Activated naive CD4-positive, alpha-beta T cell (primary cell): ENCODE data around the gene ANO7.

ENCODE experiments used
- DNase-seq, 4 experiments: peaks; one replicate each; lab custom pipeline; 2025; lab: John Stamatoyannopoulos, UW

The ANO7 gene

GRCh38 chr2:241249654-241250053 is 61.2 kb downstream of the ANO7 start:
- DNase-seq = no peak

DNA sequence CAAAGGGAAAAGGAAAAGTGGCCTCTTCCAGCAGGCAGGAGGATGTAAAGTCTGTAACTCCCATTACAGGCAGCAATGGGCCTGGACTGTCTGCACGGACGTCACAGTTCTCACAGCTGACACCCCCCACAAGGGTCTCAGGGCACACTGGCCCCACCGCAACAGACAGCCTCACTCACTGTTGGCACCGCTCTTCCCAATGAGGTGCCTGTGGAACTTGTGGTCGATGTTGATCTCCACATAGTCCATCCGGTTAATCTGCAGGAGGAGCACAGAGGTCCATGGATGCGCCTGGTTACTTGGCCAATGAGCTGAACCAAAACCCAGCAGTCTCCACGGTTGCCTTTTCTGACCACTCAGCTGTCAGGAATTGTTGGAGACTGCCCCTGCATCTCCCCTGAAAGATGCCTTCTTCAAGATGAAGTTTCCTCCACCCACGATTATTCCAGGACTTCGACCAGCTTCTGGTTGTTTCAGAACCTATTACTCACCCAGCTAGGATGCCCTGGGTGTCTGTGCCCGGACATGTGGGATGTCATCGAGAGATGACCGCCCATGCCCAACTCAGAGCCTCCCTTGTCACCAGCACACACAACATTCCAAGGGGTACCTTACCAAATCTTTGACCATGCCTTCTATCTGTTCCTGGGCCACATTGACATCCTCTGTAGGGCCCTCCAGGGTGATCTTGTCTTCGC is 64.5 kb downstream of the ANO7 start:
- DNase-seq = no peak

DNA sequence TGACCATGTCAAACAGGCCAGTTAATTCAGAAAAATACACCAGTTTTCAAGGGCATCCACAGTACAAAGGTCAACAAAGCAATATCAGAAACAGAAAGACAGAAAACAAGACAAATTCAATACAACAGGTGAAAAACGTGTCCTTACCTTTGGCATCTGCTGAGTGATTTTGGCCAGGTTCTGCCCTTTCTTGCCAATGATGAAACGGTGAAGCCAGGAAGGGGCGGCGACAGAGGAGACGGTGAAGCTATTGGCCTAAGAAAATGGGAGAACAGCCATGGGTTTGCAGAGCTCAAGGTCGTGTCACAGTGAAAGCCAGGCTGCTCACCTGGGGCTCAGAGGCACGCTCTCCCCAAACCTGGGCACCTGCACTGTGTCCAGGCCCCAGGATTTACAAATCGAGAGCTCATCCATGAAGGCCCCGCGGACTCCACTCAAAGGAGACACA is 66.5 kb downstream of the ANO7 start:
- DNase-seq = no peak

- no peak for DNase-seq
These were observed 67.2 kb downstream of the ANO7 start for GRCh38 chr2:241255542-241256167.

DNA sequence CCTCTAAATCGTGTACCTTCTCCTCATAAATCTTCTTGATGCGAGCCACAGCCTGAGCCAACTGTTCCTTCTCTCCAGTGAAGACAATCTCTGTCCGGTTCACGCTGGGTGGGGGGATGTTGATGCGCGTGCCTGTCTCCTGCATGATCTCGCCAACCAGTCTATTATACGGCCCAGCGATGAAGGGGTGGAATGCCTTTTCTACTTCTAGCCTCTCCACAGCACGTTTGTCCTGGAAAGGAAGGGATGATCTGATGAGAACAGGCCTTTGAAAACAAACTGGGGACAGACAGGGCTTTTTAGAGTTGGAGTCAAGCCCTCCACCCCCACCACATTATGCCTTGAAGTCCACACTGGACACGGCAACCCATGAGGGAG is 67.7 kb downstream of the ANO7 start:
- DNase-seq = no peak

- no peak for DNase-seq
These were observed 69.0 kb downstream of the ANO7 start for GRCh38 chr2:241257419-241258032.

DNA sequence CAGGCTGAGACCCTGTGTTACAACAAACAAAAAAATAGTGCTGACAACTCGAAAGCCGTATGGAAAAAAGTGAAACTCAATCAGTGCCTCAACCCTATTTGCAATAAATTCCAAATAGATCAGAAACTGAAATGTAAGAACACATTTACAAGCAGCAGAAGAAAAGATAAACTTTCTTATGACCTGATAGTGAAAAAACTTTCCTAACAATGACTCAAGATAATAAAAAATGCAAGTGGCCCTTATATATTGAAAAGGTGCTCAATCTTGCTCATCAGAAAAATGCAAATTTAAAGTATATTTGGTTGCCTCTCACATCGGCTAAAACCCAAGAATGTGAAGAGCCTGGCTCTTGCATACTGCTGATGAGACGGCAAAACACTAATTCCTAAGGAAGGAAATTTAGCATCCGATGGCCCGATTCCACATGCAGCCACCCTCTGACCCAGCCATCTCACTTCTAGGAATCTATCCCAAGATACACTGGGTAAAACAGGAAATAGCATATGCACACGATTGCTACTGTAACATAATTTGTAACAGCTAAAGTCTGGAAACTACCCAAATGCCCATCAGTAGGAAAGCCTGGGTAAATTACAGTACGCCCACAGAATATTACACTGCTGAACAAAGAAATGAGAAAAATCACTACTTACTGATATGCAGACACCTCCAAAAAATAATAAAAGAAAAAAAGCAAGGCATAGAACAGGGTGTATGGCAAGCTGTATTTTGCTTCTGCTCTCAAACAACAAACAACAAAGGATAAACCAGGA is 70.2 kb downstream of the ANO7 start:
- no peak for DNase-seq

GRCh38 chr2:241260911-241261310 is 72.4 kb downstream of the ANO7 start:
- DNase-seq = no peak

DNA sequence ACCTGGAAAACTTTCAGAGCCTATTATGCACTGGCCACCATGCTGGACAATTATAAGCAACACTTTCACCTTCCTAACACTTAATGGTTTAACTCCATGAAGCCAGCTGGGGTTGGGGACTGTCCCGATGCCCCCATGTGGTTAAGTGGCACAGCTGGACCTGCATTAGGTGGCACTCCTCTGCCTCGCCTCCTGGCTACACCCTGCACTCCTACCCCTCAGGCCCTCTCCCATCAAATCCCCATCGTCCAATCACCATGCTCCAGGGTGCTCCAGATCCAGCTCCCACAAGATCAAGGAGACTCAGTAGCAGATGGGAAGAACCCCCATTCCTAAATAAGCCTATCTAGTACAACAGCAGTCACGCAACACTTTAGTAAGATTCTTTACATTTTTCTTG is 73.2 kb downstream of the ANO7 start:
- DNase-seq = no peak

DNA sequence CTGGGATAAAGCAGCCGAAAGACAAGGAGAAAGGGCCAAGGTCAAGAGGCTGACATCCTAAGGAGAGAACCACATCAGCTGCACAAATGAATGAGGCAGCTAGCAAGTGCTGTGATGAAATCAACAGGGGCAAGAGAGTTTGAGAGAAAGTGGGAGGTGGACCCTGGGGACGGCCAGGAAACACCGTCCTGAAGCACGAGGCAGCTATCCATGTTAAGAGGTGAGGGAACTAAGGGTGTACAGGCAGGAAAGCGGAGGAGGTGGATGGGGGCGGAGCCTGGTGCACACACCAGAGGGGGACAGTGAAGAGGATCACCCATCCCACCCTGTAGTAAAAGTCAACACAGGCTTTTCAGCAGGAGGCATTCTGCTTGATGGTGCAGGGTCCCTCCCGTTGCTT is 74.6 kb downstream of the ANO7 start:
- DNase-seq = no peak

- no peak for DNase-seq
These were observed 77.0 kb downstream of the ANO7 start for GRCh38 chr2:241265506-241265905.

GRCh38 chr2:241267249-241268067 is 79.0 kb downstream of the ANO7 start:
- no peak for DNase-seq

- no peak for DNase-seq
These were observed 79.8 kb downstream of the ANO7 start for GRCh38 chr2:241268306-241268705.

DNA sequence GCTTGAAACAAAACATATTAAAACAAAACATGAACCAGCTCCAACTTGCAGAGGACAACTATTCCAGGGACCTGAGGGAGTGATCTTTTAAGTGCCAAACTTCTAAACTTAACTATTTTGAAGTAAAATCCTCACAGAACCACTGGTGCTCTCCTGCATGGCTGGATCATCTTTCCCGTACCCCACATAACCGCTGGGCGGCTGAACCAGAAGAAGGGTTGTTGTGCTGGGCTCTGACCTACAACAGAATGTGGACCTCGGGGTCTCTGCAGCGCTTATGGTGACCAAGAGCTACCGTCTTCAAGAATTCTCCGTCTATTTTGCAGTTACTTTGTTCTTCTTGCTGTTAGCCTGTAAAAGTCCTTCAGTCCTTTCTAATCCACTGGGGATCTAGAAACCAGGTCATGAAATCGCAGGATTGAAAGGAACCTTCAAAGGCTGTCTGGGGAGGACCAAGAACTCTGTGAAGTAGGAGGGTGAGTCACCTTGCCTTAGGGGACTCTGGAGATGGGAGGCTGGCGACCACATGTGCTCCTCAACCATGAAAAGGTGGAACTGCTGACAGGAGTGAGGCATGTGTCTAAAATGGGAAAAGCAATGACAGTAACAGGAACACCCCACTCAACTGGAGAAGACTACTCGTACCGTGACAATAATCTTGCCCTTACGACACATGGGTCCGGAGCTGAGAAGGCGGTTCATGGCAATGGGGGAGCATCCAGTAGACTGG is 80.4 kb downstream of the ANO7 start:
- no peak for DNase-seq

DNA sequence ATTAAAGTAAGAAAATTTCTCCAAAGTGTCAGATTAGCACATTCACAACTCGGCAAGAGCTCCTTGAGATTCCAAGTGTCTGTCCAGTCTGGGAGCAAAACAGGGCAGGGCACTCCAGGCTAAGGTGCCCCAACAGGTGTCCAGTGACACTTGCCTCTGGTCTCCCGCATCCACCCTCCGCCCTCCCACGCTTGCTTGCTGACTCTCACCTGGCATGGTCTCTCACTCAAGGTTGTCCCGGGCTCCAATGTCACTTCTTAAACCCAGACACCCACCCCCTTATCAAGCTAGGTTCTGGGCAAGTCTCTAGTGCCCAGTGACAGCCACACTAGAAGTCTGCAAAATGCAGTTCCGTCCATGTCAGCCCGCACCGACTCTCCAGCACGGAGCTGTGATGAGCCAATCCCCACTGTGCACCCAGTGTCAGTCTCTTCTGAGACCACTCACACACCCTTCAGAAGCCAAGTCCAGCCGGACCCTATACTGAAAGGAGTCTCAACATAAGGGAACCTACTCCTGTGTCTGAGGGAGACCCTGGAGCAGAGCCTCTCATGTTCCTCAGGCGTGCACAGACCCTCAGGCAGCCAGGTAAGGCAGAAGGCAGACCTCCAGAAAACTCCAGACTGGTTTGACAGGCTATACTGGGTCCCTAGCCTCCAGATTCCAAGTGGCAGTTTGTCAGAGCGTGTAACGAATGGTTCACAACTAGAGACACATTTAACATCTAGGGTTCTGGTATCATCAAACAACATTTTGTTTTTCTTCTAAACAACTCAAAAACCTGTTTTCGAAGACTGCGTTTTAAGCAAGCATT is 81.4 kb downstream of the ANO7 start:
- DNase-seq = no peak

GRCh38 chr2:241270531-241270930 is 82.1 kb downstream of the ANO7 start:
- no peak for DNase-seq

DNA sequence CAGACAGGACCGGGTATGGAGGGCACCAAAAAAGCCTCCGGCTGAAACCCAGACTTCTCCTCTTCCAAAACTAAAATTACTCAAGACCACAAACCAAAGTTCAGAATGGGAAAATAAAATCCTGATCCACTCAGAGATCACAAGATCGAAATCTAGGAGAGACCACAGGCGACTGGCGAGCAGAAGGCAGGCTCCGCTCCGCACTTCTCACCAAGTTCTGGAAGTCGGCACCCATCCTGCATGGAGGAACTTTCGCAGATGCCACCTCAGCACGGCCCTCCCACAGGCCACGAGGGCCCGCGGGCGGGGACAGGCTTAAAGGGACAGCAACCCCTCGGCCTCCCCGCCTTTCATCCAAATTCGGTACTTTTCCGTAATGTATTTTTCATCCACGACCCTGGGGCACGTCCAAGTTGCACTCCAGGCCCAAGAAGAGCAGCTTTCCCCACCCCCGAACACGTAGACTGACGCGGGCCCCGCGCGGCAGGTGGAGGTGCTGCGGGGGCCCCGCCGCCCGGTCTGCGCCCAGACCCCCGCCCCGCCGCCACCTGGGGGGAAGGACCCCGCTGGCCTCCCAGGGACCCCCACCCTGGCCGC is 83.3 kb downstream of the ANO7 start:
- peak in 3 of 4 experiments; percentile 19 to 47 (median 20) for DNase-seq

- DNase-seq = peak in 2 of 4 experiments; percentile 7 to 20
These were observed 84.1 kb downstream of the ANO7 start for GRCh38 chr2:241272303-241273209.
